ENCODE measurements around the gene PRR18.

The PRR18 gene

DNA sequence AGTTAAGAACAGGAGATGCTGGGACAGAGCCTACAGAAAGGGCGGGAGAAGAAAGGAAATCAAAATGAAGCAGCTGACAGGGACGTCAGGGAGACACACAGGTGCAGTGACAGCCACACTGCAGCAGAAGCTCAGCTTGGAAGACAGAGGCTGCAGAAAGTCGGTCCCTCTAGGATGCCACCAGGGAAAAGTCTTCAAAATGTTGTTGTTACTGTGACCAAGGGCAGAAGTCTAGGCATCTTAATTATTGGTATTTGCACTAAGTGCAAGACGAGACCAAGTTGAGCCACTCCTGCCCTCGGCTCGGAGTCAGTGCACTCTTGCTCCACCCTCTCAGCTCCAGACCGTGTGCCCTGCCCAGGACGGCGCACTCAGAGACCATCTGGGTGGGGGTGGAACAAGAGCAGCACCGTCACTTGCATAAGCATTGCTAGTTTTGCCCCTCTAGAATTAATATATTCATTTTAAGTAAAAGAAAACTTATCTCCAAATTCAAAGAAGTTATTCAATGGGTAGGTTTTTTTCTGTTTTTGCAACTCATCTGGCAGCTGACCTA, 2.6 kb downstream of the PRR18 start:
- DNase-seq: no peak

DNA sequence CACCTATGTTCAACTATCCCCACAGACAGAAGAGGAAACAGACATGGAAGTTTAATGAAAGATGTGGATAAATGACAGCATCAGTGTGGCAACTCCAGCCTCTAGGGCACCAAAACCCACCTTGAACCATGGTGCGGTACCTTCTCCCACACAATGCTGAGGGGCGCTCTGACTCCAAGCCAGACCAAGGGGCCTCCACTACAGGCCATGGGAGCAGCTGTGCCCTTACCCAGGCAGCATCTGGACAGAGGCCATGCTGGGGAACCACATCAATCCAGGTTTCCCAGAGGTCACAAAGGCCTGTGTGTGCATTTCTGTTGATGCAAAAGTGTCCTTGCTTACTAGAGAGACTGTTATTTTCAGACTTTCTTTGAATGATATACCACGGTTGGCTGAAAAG, 4.1 kb downstream of the PRR18 start:
- DNase-seq: no peak

DNA sequence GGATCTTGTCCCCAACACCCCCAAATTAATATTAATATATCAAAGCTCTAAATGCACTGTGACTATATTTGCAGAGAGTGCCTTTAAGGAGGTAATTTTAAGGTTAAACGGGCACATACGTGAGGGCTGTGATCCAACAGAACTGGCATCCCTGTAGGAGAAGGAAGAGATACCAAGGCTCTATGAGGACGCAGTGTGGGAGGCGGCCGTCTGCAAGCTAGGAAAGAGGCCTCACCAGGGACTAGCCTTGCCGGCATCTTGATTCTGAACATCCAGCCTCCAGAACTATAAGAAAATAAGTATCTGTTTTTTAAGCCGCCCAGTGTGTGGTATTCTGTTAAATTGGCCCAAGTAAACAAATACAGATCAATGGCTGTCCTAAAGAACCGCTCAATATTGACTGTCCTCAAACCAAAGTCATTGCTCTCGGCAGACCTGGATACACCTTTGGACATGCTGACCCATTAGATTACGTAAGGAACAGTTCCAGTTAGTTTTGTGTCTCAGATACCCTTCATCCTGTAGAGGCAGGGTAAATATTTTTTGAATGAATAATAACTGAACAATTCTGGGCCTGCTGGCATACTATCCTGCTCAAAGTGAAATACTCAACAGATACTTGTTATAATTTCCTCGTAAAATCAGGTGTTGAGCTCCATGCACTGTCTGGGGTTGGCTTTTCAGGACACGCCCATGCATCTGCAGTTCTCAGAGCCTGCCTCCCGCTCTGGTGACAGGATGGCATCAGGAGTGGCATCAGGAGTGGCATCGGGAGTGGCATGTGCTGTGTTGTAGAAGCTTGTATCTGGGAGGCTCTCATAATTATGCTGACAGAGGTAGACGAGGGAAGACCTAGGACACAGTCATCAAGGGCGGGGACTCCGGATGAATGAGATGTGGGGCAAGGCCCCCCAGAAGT, 6.3 kb downstream of the PRR18 start:
- no peak for DNase-seq

DNA sequence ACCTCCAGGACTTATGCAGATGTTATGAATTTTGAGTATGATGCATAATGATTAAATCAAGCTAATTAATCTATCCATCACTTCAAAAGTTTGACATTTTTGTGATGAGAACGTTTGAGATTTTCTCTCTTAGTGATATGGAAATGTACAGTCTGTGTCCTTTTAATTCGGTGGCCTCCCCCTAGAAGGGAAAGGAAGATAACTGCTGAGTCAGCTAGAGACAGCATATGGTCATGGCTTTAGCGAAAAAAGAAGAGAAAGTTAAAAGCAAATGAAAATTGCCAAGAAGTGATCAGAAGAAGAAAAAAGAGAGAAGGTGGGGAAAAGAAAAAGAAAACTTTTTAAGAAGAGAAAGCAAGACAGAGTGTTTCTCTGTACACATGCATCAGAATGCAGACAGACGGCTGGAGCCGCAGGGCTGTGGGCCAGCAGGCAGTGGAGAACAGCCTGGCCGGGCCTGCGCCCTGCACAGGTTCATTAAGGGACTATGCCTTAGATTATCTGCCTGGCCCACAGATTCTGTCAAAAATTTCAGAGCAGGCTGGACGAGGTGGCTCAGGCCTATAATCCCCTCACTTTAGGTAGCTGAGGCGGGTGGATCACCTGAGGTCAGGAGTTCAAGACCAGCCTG, 7.7 kb downstream of the PRR18 start:
- no peak for DNase-seq

DNA sequence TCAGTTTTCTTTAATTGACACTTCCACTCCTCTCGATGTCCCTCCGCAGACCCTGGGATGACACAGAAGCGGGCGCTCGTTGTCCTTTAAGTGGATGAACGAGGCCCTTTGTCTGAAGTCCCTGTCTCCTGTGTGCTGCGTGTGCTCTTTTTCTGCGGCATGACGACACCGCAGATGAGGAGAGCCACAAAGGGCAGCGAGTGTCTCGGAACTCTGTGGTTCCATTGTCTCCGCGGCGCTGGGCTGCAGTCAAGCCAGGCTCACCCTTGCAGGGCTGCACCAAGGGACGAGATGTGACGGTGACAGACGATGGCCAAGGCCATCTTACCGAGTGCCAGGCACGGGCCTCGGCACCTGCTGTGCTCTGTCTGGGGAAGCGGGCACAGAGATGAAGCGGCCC, 10.6 kb downstream of the PRR18 start:
- DNase-seq: no peak

DNA sequence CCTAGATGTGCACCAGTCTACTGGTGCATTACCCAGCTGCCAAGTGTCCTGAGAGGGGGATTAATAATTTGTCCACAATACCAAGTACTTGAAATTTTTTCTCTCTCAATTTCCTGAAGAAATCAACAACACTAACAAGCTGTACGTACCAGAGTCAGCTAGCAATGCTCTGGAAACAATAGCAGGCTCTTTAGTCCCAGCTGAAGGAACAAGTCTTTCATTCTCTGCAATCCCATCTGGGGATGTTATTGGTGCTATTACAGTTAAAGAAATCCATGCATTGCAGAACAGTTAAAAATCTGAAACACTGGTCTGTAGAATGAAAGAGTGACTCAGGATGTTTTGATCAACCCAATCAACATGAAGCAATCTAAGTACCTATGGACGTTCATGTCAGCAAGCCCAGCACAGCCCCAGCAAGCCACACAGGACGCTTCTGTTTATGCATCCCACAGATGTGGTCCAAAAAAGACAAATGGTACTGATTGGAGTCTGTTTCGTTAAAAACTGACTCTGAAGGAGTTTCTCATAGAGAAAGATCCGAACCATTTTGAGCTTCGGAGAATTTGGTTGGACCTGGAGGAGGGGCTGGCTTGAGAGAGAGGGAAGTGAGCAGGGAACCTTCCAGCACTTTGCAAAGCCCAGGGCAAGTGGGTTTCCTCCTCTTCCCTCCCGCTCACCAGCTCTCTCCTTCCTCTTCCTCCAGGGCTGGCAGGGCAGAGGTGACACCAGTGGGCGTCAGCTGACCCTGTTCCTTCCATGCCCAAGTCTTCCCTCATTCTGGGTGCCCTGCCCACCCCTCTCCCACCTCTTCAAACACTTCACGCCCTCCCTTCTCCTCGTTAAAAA, 11.9 kb downstream of the PRR18 start:
- no peak for DNase-seq

DNA sequence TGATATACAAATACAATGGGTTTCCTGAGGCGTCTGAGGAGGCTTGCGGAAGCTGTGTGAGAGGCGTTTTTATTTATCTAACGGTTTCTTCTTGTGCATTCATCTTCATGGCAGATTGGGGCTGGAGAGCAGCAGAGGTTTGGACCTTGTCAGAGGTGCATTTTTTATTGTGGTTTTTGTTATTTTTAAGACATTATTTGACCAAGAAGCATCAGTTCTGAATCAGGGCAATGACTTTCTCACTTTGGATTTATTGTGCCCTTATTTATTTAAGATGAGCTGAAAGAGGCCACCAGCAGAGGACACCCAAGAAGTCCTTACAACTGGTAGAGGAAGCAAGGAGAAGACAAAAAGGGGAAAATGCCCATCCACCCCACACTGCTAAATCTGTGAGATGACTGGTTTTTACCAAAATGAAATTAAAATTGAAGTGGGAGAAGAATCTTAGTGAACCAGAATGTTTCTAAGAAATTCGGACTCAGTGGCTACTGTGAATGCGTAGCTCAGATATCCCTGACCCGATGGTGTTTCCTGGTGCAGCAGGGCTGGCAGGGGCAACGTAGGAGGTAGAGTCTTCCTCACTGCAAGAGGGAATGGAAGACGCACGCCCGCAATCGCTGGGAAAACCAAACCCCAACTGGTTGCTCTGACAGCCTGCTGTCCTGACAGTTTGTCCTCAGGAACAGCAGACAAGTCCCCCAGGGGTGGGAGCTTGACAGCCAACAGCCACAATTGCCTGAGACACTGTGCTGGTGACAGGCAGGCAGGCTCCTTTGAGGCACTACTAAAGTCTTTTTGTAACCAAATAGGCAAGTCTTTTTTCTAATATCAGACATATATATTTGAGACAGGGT, 14.2 kb downstream of the PRR18 start:
- no peak for DNase-seq

DNA sequence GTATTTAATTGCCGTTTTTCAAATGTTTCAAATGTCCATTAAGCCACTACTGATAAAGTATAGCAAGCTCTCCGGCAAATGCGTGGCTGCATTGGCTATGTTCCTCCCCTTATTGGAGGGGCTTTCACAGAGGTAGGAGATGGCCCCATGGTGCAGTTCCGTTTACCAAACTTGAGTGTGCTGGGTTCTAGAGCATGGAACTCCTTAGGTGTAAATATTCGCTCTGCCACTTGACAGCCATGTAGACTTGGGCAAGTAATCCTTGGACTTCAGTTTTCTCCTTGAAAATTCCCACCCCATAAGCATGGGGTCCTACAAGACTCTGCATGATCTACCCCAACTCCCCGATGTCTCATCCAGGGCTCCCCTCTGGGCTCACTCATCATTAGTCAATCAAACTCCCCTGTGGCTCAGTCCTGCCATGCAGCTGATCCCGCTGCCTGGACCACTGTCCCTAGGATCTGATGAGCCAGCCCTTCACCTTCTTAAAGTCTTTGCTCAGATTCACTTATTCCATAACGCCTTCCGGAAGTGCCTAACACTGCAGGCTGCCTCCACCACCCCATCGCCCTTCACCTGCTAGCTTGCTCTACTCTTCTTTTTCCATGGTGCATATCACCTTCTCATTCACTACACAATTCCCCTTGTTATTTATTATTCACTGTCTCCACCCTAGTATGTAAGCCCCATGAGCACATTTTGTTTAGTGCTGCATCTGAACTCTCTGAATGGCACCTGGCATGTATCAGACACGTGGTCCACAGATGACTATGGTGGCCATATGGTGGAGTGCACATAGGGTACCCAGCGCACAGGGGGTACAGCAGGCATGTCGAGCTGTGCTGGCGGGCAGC, 18.8 kb downstream of the PRR18 start:
- DNase-seq: no peak

DNA sequence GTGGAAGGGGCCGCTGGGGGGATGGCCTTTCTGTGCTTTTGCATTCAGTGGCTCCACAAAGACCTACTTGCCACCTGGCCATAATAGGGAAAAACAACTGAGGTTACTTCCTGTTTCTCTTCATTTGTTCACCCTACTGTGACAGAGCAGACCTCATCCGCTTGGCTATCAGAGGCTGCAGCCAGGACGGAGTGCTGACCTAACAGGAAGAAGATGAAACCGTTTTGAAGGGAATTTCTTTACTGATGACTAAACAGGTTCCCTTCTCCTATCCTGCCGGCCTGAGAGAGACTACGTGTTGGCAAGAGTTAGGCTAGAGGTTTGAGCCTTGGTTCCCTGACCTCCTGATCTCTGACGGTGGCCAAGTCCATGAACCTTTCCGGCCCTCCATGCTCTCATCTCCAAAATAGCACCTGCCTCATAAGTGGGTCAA, 21.3 kb downstream of the PRR18 start:
- no peak for DNase-seq

DNA sequence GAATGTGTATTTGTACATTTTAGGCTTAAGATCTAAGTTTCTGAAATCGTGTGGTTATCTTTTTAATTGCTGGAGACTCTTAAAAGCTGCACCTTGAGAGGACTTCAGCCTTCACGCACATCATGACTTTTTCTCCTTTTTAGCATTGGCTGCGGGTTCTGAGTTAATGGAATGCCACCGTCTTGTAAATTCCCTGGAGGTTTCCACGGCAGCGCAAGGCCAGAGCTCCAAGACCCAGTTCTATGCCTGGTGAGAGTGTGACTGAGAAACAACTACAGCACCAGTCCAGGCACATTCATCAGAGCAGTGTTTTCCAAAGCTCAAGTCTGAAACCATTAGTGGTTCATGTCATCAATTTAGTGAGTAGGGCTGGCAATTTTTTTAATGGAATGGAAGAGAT, 23.0 kb downstream of the PRR18 start:
- no peak for DNase-seq

DNA sequence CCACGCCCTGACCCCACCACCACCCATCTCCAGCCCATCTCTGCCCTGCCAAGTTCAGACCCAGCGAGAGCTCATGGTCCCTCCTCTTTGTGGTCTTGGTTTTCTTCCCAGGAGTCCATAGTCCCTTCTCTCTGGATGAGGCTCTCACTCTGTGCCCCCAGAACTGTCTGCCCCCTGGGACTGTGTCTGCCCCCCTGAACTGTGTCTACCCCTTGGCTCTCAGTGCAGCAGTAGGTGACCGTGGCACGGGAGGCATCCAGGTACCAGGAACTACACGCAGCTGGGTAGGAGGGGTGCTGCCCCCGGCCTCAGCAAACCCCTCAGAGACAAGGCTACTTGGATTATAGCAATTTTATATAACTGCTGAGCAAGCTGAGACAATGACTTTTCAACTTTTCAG, 23.6 kb downstream of the PRR18 start:
- no peak for DNase-seq

DNA sequence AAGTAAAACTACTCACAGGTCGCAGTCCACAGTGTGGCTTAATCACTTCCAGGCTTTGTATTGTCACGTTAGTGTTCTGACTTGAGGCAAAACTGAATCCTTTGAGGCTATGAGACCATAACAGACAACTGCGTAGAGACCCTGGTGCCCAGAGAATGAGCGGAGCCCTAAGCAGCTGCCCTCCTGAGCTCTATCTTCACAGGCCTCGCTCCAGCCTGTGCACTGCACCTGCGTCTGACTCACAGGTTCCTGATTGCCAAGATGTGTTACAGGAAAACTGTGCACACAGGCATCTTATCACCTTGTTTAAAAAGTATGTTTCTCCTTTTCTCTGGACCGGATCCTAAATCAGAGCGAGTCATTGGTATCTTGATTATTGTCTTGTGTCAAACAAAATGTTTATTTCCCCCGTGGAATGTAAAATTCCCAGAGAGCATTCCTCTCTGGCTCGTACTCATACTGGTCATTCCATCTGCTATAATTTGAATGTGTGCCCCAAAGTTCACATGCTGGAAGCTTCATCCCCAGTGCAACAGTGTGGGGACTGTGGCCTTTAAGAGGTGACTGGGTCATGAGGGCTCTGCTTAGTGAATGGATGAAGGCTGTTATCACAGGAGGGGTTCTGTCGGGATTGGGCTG, 25.7 kb downstream of the PRR18 start:
- DNase-seq: peak; percentile 8

DNA sequence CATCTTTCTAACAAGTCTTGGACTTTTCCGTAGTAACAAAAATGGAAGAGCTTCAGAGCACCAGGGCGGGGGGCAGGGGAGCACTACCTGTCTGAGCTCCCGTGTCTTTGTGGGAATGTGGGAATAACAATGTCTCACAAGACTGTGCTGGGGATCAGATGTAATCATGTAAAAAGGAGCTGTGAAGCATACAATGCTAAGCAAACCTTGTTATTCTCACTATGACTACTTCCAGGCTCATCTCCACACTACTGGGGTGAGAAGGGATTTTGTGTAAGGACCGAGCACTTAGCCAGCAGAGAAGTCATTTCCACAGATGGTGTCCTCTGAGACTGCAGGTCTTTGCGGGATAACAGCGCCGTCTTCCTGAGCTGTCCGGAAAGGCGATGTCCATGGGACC, 27.1 kb downstream of the PRR18 start:
- DNase-seq: no peak

DNA sequence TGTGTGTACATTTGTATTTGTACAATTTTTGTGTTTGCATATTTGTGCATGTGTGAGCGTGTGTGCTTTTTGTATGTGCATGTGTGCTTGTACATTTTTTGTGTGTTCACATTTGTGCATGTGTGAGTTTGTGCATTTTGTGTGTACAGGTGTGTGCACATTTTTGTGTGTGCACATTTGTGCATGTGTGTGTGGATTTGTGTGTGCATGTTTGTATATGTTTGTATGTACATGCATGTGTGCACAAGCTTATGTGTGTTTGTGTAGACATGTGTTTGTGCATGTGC, 28.9 kb downstream of the PRR18 start:
- DNase-seq: no peak

DNA sequence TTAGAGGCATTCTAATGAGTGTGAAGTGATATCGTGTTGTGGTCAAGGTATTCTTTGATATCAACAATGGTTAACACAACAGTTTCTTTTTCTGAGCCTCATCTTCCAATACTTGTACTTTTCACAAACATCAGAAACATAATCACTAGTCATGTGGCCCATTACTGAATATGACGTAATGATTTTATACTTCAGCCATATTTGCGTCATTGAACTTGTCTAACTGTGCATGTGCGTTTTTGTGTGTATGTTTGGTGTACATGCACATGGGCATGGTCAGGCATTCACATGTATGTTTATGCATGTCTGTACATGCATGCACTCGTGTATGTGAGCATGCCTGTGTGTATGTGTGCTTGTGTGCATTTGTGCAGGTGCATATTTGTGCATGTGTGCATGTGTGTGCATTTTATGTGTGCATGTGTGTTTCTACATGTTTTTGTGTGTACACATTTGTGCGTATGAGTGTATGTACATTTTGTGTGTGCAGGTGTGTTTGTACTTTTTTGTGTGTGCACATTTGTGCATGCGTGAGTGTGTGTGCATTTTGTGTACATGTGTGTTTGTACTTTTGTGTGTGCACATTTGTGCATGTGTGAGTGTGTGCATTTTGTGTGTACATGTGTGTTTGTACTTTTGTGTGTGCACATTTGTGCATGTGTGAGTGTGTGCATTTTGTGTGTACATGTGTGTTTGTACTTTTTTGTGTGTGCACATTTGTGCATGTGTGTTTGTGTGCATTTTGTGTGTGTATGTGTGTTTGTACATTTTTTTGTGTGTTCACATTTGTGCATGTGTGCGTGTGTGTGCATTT, 29.4 kb downstream of the PRR18 start:
- DNase-seq: no peak

DNA sequence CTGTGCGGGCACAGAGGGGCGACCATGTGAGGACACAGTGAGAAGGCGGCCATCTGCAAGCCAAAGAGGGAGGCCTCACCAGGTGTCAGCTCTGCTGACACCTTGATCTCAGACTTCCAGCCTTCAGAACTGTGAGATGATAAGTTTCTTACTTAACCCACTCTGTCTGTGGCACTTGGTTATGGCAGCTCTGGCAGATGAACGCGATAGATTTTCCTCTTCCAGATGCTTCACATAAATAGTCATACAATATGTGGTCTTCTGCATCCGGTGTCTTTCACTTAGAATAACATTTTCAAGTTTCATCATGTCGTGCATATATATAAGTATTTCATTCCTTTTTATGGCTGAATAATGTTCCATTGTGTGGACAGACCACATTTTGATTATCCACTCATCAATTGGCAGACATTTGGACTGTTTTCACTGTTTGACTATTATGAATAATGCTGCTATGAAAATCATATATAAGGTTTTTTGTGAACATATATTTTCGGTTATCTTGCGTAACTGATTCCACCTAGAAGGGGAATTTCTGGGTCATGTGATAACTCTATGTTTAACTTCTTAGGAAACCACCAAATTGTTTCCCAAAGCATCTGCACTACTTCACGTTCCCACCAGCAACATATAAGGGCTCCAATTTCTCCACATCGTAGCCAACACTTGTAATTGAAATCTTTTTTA, 30.2 kb downstream of the PRR18 start:
- DNase-seq: no peak

DNA sequence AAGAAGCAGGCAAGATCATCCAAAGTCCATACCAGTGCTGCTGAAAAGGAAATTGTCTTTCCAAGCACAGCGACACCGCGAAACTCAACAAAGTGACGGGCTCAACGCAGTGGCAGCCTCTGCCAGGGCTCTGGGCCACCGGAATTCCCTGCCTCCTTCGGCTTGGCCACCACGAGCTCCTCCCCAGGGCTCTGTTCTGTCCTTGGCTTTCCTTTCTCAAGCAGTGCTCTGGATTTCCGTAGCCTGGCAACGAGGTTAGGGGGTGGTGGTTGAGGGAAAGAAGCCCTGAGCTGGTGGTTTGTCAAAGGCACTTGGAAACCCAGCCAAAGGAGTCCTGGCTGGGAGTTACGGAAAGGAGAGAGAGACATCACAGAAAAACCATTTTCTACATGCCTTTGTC, 31.2 kb downstream of the PRR18 start:
- no peak for DNase-seq

DNA sequence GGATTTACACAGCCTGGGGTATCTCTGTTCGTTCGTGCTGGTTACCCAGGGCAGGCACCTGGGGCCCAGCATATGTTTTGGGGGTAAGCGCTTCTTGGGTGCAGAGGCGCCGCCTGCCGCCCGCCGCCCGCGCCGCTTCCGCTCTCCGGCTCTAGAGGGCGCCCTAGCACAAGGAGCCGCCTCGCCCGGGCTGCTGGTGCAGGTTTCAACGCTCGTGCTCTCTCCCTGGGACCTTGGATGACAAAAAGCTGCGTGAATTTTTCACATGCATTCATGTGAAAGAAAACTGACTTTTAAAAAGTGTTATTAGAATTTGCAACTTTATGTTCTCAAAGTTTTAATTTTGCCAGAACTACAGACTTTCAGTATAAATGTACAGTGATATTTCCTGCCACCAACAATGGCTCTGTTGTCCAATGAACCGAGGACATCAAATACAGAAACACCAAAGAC, 32.5 kb downstream of the PRR18 start:
- peak; percentile 24 for DNase-seq

DNA sequence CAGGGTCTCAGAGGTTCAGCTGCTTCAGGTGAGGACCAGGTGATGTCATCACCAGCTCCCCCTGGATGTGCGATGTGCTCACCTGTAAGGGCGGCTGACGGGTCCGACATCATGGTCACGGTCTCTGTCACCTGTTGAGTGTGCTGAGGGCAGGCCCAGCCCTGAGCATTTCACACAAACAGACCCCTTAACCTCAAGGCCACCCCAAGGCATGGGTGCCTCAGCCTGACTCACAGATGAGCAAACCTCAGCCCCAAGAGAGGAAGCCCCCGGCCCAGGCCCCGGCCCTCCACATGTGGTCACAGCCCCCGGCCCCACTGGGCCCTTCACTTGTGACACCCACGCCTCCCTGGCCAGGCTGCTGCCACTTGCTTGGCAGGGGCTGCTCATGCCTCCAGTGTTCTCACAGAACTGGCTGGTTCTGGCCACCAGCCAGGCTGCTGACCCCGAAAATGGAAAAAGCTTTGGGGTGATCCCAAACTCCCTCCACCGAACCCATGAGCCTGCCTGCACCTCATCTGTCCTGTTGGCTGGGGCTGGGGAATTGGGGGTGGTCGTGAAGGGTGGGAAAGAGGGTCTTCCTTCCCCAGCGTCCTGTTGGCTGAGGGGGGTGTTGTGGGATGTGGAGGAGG, 33.3 kb downstream of the PRR18 start:
- no peak for DNase-seq
